ENCODE data around the gene RASSF5. TPM values are rescaled to one million over a fixed set of nuclear protein-coding genes. Genes with fewer than 3 reads are reported as not detected.

The RASSF5 gene
- total and polyA plus RNA-seq, 2 of the 13 experiments (the other 11 are each of a cell fraction or from before 2014, with no cell fraction given): 0.18 to 0.40 TPM

- no peak for TF ChIP-seq HNF1A (IDR thresholded peaks at IDR 0.05; ENCODE audit: low read depth)
- TF ChIP-seq HNF1A (CRISPR knock-in tag; IDR thresholded peaks at IDR 0.05; ENCODE audit: borderline replicate concordance): no peak
- no peak for TF ChIP-seq PREB (CRISPR knock-in tag; IDR thresholded peaks at IDR 0.05)
- TF ChIP-seq CREB1 (IDR thresholded peaks at IDR 0.05): no peak
- TF ChIP-seq CREB1 (CRISPR knock-in tag; IDR thresholded peaks at IDR 0.05): 0 out of 2 replicates have a peak, but pooled peaks have one; percentile 24
- no peak for TF ChIP-seq CERS6 (CRISPR knock-in tag; IDR thresholded peaks at IDR 0.05)
- TF ChIP-seq ZNF564 (CRISPR knock-in tag; IDR thresholded peaks at IDR 0.05): no peak
- no peak for TF ChIP-seq NFRKB (IDR thresholded peaks at IDR 0.05)
- no peak for TF ChIP-seq ESRRA (CRISPR knock-in tag; IDR thresholded peaks at IDR 0.05; ENCODE audit: low read depth)
- TF ChIP-seq ZNF160 (CRISPR knock-in tag; IDR thresholded peaks at IDR 0.05): no peak
- no peak for TF ChIP-seq SMAD3 (CRISPR knock-in tag; IDR thresholded peaks at IDR 0.05)
- no peak for TF ChIP-seq ZNF552 (CRISPR knock-in tag; IDR thresholded peaks at IDR 0.05; ENCODE audit: borderline replicate concordance)
- TF ChIP-seq TERF1 (CRISPR knock-in tag; IDR thresholded peaks at IDR 0.05): no peak
- no peak for TF ChIP-seq ZNF687 (CRISPR knock-in tag; IDR thresholded peaks at IDR 0.05)
- no peak for TF ChIP-seq MAFF (IDR thresholded peaks at IDR 0.05; ENCODE audit: low read depth, low read length)
- TF ChIP-seq MIER2 (CRISPR knock-in tag; IDR thresholded peaks at IDR 0.05): no peak
- TF ChIP-seq ZNF33A (CRISPR knock-in tag; IDR thresholded peaks at IDR 0.05; ENCODE audit: borderline replicate concordance): no peak
- no peak for TF ChIP-seq ZNF446 (CRISPR knock-in tag; IDR thresholded peaks at IDR 0.05)
Measured at GRCh38 chr1:206556047-206556749, 48.9 kb downstream of the RASSF5 start (continued).
